GM12892 (cell line): Measurements from ENCODE around the gene CPNE2.
A peak's percentile ranks its signal among the peaks of the same experiment; 100 is the strongest.

Experiments
- DNase-seq: peaks from one replicate; pipeline ENCODE4 v3.0.0; 2011; ENCODE audit not compliant: insufficient read length
- FAIRE-seq: peaks from 2 replicates; lab custom pipeline; 2011; peaks lifted over from hg19 to GRCh38; lab: Jason Lieb, UNC
- POLR2A ChIP-seq: IDR thresholded peaks from 2 replicates; pipeline ENCODE4 v1.6.1; 2011; ENCODE audit warnings: low read depth, low read length, control low read depth
- POLR2AphosphoS5 ChIP-seq: IDR thresholded peaks from 2 replicates; pipeline ENCODE4 v1.6.1; 2011; ENCODE audit warnings: low read depth, low read length, control low read depth
- TAF1 ChIP-seq: IDR thresholded peaks from 2 replicates; pipeline ENCODE4 v1.6.1; 2011; ENCODE audit warnings: low read depth, mild to moderate bottlenecking, control low read depth, low read length, borderline replicate concordance

Gene CPNE2

DNA sequence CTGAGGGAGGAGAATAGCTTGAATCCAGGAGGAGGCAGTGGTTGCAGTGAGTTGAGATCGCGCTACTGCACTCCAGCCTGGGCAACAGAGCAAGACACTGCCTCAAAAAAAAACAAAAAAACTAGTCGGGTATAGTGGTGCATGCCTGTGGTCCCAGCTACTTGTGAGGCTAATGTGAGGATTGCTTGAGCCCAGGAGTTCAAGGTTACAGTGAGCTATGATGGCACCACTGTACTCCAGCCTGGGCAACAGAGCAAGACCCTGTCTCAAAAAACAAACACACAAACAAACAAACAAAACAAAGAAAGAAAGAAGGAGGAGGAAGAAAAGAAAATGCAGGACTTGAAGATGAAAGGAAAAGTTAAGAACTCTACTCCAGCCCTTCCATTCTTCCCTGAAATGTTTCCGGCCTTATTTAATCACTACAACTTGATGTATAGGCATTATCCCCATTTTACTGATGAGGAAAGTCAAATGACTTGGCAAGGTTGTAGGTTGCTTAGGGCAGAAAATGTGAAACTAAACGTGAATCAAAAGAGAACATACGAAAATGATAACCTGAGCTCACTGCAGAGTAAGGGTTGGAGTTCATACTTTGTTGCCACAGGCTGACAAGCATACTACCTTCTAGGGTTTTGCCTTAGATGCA is 63.4 kb downstream of the CPNE2 start:
- DNase-seq, result no peak
- TF ChIP-seq POLR2AphosphoS5 (no peak), POLR2A (no peak), TAF1 (no peak)
- no peak for FAIRE-seq

DNA sequence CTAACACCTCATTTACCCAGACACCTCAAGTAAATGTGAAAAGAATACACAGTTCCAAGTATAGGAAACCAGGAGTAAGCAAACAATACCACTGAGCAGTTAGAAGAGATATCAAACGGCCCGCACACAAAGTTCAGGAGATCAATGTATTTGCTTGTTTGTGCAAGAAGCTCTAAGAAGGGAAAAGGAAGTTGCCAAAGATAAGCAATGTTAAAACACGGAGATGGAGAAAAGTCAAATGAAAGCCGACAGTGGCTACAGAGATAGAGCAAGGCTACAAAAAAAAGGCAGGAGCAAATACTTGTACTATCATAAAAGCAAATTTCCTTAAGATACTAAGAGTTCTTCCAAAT is 63.9 kb downstream of the CPNE2 start:
- no peak for FAIRE-seq
- DNase-seq, result no peak
- no peak for TF ChIP-seq POLR2AphosphoS5
- TF ChIP-seq POLR2A, result no peak
- no peak for TF ChIP-seq TAF1

DNA sequence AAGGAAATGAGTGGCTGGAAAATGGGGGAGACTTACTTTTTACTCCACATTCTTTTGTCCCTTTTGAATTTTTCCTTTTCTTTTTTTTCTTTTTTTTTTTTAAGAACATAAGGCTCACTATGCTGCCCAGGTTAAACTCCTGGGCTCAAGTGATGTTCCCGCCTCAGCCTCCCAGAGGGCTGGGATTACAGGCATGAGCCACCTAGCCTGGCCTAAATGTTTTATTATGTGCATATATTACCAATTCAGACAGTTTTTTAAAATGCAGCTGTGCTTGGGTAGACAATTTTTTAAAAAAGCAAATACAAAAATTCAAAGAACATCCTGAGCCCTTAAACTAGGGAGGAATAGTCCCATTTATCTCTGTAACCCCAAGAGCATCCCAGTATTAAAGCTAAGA is 65.2 kb downstream of the CPNE2 start:
- FAIRE-seq (no peak), DNase-seq (no peak)
- TF ChIP-seq TAF1 (no peak), POLR2A (no peak), POLR2AphosphoS5 (no peak)

DNA sequence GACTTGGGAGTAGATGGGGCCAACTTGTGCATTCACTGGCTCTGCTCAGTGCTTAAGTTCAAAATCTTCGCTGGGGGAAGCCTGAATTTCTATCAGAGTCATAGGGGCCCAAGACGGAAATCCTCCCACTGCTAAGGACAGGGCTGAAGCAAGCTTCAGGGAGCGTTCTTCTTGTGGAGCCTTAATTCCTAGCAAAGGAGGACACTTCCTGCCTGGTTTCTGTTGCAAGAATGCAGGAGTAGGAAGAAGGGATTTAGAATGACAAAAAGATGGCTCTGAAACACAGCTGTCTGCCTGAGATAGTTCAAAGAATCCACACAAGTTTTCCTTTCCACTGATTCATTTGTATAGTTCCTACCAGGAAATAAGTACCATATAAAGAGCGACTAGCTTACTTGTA is 67.1 kb downstream of the CPNE2 start:
- TF ChIP-seq POLR2AphosphoS5 (no peak), TAF1 (no peak)
- FAIRE-seq (no peak), DNase-seq (no peak)

DNA sequence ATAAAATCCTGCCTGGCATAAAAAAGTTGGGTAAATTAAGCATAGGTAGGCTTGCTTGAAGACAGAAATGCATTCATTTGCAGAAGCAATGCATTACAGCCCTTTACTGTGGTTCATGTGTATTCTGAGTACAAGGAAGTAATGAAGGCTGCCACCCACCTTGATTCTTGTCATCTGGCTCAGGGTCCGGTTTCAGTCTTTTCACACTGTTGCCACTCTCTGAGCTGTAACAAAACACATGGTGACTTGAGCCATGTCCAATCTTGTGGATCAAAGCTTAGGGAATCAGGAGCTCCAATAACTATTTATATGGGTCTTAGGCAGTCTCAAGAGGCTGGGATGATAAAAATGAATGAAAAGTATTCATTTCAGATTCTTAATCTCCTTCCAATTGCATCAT is 71.5 kb downstream of the CPNE2 start:
- no peak for DNase-seq
- TF ChIP-seq TAF1 (no peak), POLR2A (no peak), POLR2AphosphoS5 (no peak)

DNA sequence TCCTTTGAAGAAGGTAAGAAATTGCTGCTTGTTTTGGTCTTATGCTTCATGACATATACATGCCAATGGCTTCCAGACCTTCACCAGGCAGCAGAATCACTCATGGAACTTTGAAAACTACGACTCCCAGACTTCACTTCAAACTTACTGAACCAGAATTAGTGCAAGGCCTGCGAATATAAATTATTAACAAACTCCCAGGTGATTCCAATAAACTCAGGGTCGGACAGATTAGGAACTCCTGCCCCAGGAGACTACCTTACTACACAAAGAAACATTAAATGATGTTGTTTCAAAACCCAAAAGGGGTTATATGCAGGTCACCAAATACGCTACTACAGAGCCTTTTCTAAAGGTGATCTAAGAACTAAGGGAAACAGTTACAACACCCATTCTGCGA is 73.1 kb downstream of the CPNE2 start:
- no peak for FAIRE-seq
- no peak for TF ChIP-seq POLR2AphosphoS5
- no peak for TF ChIP-seq TAF1
- TF ChIP-seq POLR2A, result no peak
- no peak for DNase-seq

More for the DNA sequence above, 71.5 kb downstream of the CPNE2 start:
- no peak for FAIRE-seq

DNA sequence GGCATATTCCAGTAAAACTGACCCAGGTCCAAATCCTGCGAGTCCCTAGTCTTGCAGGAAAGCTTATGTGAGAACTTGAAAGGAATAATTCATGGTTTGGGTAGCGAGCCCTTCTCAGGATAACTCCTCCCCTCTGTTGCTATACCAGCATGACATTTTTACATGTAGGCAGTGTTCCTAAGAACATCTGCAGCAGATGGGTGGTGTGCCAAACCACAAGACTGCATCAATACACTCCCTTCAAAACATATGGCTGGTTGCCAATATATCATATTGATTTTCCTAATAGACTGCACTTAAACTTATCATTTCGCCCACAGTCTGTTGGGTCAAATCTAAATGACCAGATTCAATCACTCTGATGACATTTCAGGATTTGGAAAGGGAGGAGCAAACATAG is 73.6 kb downstream of the CPNE2 start:
- no peak for FAIRE-seq
- DNase-seq, result no peak

DNA sequence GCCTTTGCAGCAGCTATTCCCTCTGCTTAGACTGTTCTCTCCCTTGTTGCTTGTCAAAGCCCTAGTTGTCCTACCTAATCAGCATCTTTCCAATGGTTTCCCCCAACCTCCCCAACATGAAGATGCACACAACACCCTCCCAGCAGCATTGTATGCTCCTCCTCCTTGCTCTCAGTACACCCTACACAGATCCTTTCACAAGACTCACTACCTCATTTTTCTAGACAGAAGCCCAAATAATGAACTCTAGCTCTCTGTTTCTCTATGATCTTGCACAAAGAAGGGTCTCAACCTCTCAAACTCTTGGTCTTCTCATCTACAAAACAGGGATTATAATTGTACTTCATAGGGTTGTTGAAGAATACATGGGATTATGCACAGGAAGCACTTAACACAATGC is 74.1 kb downstream of the CPNE2 start:
- no peak for DNase-seq
- FAIRE-seq, result no peak

More for the DNA sequence above, 73.6 kb downstream of the CPNE2 start:
- TF ChIP-seq TAF1 (no peak), POLR2A (no peak), POLR2AphosphoS5 (no peak)

DNA sequence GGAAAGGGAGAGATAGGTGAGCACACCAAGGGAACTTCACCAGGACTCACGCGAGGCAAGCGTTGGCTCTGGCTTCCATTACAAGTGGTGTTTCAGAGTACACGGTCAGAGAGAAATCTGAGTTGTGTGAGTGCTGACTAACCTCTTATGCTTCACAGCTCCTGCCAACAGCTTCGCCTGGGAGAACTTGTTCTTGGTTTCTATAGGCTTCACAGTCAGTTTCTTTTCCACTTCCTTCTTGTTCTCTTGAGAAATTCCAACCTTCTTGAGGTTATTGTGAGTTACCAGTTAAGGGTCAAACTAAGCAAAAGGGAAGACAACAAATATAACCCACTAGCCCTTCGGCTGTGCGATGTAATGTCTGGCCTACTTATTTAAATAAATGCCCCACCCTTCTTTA is 74.6 kb downstream of the CPNE2 start:
- DNase-seq (no peak), FAIRE-seq (no peak)
- no peak for TF ChIP-seq POLR2AphosphoS5
- no peak for TF ChIP-seq TAF1
- TF ChIP-seq POLR2A, result no peak

More for the DNA sequence above, 74.1 kb downstream of the CPNE2 start:
- TF ChIP-seq TAF1, result no peak
- TF ChIP-seq POLR2AphosphoS5, result no peak
- TF ChIP-seq POLR2A, result no peak

DNA sequence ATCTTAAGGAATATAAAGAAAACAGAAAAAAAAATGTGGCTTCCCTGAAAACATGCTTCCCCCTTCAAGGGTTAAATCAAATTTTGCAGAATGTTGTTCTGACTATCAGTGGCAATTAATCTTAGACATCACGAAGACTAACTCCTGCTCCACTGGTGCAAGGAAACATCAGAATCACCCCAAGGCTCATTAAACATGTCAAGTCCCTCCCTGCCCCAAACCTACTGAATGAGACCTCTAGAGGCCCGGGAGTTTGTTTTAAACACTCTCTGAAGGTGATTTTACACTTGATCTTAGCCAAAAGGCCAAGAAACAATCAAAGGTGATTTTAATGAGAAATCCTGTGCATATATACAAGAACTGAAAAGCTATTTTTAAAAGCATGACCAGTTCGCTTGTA is 75.2 kb downstream of the CPNE2 start:
- TF ChIP-seq POLR2A (no peak), TAF1 (no peak), POLR2AphosphoS5 (no peak)
- FAIRE-seq, result no peak
- no peak for DNase-seq

DNA sequence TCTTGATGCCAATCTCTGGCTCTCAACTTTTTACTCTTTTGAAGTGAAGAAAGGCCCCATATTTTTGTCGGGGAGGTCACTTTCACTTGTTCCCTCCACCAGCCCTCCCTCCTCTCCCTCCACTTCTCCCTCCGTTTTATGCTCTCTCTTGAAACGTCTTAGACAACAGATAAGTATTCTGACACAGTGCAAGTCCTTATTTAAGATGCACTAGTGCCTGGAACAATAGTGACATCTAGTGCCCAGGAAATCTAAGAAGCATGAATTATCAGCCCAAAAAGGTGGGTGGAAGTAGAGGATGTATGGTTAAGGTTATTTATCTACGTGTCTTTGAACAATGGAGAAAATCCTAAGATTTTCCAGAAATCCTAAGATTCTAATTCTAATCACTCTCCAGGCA is 75.6 kb downstream of the CPNE2 start:
- no peak for TF ChIP-seq POLR2AphosphoS5
- no peak for TF ChIP-seq POLR2A
- TF ChIP-seq TAF1, result no peak
- DNase-seq (no peak), FAIRE-seq (peak; percentile 87)

DNA sequence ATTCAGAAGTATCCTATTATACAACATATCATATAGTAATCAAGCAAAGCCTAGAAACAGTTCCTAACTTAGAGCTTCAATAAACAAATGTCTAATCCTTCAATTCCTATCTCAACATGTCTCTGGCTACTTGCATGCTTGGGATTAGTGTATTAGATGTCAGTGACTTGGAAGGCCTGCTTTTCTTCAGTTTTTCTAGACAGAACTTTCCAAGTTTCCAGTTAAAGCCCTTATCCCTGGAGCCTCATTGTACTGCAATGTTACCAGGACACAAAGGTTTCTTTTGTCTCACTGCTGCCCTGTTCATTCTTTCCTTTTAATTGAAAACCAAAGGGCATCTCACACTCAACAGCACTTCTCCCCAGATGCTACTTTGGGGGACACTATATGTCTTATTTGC is 76.9 kb downstream of the CPNE2 start:
- TF ChIP-seq POLR2A, result no peak
- no peak for TF ChIP-seq TAF1
- no peak for TF ChIP-seq POLR2AphosphoS5
- no peak for FAIRE-seq
- no peak for DNase-seq
